Stimulated activated CD8-positive, alpha-beta memory T cell treated with anti-CD3 and anti-CD28 coated beads, Interleukin-4, amount 100 ng/mL, for 24 hours (primary cell): ENCODE results near the gene ZBTB24.

ENCODE experiments used
- DNase-seq: peaks from one replicate; pipeline ENCODE4 v3.0.0-alpha.2; 2020; ENCODE audit warnings: low read depth

Gene ZBTB24

DNA sequence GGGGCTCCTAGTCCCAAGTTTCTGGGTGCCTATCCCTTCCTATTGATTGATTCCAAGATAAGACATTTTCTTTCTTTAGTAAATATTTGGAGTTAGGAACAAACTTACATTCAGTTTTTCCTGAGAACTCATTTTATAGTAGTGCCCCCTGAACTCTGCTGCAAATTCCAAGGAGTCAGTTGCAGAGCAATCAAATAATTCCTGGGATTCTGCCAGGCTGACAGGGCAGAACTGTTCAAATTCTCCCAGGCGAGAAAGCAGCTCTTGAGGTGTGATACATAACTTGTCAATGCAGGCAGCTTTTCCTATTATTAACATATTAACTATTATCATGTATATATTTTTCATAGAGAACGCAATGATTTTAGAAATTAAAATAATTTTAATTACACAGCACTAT lies 15.9 kb upstream of the ZBTB24 start:
- DNase-seq, result no peak

DNA sequence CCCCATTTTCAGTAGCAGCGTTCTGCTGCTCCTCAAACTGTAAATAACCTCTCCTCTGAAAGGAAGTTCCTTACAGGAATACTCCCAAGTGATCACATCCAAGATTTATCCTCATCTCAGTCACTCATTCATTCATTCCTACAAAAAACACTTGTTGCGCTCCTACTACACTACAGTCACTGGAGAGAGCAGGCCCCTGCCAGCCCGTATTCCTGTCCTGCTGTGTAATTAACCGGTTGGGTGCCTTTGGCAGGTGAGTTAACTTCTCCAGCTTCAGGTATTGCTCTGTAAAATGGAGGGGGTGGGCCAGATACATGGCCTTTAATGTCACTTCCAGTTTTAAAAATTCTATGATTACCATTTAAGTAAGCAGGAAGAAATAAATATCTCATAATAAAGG lies 15.0 kb upstream of the ZBTB24 start:
- DNase-seq, result no peak

DNA sequence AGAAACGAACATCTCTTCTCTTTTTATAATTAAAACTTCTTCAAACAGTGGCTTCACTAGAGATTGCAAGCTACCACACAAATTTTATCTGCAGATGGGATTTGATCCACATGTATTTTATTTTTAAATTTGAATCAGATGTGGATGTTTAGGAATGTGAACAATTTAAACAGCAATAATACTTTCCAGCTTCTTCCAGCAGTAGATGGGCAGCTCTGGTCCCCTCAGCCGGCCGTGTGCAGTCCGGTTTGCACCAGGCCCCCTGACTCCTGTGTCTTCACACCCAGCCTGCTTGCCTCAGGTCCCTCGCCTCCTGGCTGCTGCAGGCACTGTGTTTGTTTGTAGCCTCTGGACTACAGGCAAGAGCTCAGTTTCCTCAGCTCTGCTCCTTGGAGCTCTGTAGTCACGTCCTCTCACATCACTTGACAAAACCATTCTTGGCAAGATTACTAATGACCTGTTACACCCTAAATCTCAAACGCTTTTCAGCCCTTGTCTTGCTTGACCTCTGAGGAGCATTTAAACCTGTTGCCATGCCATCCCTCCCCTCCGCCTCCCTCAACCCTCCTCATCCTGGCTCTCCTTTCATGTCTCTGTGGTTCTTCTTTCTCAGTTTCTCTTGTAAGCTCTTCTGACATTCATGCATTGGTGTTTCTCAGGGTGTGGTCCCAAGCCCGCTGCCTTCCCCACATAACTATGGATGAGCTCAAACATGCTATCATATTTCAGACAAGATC lies 13.2 kb upstream of the ZBTB24 start:
- DNase-seq, result no peak

DNA sequence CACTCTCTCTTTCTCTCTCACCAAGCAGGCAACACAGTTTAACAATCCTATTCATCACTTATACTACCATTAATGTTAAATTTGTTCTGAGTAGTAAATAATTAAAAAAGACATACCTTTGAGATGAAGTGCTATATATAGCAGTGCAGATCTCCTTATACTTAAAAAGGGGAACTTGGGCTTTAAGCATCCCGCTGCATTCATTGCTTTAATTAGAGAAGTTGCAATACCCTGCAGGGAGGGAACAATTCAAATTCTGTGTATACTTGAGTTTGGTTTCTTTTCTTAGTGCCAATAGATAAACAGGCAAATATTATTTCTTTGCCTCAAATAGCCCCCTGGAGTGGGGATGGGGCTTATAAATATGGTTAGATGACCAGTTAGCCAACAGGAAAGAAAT lies 10.8 kb upstream of the ZBTB24 start:
- DNase-seq, result no peak

DNA sequence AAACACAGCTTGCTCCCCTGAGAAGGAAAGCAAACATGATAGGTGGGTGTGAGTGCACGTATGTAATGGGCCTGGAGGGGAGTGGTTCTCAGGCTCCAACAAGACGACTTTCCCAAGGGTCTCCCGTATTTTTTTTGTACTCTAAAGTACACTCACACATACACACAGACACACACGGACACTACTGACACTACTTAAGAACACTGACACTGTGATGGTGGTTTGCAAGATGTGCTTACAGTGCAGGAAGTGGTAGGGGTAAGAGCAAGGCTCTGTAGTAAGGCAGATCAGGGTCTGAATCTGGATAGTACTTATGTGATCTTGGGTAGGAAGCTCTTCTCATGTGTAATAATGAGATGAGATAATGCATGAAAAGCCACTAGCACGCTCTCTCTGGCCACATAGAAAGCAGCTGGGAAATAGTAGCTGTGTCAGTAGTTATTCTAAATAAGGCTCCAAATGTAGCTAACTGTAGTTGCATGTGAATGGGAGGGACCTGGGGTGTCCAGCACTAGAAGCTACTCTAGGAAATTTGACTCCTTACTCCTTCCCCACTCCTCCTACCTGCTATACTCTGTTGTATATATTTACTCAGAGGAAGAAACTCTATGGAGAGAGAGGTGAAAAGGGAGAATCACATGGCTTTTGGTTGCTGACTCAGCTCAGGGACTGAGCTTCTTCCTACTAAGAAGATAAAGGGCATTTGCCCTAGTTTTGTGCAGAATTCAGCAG lies 8.4 kb upstream of the ZBTB24 start:
- DNase-seq, result no peak

DNA sequence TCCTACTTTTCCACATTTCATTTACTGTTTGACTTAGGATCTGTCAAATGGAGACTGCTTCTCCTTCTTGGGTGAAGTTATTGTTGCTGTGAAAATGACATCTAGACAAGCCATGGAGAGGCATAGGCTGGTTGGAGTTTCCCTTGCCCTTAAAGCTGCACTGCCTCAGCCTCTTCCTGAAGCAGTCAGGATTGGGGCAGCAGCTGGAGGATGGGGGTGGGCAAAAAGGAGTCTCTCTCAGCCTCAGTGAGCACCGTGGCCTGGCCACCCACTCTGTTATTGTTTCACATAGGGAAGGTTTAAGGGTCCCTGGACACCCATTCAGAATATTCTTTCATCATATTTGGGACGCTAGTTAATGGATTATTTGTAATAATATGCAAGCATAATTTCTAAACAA lies 7.7 kb upstream of the ZBTB24 start:
- no peak for DNase-seq

DNA sequence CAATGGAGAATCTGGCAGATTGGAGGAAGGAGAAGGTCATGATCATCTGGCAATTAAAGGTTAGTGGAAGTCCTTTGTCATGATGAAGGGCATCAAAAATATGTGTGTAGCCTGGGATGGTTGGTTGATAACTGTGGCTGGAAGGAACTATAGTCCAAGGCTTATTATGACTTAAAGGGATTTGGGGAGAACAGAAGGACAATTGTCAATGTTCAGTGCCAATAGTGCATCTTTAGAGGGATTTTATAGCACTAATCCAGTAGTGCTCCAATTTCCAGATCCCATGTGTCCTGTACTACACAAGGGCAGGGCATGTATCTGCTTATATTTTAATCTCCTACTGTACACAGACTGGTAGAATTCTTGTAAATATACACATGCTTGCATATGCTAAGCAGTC lies 5.0 kb upstream of the ZBTB24 start:
- DNase-seq, result no peak

DNA sequence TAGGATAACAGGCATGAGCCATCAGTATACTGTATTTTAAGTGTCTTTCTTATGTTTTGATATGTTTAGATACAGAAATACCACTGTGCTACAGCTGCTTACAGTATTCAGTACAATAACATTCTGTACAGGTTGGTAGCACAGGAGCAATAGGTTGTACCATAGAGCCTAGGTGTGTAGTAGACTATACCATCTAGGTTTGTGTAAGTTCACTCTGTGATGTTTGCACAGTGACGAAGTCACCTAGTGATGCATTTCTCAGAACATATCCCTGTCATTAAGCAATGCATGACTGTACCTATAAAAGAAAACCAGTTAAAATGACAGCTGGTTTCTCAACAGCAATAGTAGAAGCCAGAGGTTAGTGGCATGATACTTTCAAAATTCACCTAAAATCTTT lies 3.0 kb upstream of the ZBTB24 start:
- no peak for DNase-seq

DNA sequence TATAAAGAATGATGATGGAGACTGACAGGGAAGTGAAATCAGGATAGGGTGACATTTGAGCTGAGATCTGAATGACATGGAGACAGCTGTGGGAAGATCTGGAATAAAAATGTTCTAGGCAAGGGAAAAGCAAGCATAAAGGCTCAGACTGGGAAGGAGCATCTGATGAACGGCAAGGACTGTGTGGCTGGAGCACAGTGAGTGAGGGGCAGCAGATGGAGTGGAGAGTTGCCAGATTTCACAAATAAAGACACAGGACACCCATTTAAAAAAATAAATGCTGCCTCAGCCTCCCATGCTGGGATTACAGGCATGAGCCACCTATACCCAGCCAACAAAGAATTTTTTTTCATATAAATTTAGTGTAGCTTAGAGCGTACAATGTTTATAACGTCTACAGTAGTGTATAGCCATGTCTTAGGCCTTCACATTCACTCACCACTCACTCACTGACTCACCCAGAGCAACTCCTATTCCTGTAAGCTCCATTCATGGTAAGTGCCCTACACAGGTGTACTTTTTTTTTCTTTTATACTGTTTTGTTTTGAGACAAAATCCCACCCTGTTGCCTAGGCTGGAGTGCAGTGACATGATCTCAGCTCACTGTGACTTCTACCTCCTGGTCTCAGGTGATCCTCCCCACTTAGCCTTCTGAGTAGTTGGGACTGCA lies 2.4 kb upstream of the ZBTB24 start:
- DNase-seq, result no peak

DNA sequence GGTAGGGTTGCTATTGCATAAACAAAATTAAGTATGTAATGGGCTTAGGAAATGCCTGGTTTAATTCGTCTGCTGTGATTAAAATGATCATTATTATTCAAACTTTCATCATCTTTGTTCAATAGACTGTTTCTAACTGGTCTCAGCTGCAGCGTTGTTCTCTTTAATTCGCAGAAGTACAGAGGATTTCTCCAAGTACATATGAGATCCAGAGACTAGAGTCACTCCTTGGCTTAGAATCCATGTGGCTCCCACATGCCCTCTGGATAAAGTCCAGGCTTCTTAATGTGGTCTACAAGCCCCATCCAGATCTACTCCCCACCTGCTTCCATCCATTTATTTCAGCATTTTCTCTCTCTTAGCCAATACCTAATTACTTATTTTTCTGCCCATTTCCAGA lies 1.1 kb upstream of the ZBTB24 start:
- no peak for DNase-seq

DNA sequence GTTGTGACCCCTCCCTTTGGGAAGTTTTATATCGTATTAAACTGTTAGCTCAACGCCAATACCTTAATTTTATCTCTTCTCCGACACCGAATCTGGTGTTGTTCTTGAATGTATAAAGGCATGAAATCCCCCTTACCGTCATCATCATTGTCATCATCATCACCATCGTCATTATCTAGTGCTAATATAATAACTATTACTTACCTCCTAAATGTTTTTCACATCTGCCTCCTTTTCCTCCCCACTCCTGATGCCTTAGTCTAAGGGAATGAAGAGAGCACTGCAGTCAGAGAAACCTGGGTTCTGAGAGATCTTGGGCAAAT lies 677 bp upstream of the ZBTB24 start:
- DNase-seq, result no peak

DNA sequence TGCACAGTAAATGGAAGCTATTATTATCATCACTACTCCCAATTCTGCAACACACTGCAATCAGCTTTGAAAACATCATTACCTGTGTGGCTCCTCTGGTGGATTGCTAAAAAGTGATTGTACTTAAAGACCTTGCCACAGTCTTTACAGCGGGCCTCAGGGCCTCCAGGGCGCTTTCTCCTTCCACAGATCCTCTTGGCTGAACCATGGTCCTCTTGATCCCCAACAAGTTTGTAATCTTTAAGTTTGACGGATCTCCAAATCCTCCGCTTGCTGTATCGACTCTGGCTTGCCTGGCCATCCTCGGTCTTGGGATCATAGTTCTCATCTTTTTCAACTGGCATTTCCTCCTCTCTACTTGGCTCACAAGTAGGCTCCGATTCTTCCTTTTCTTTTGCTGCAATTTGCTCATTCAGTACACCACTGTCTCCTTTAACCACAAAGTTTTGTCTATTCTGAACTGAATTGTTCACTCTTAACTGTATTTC lies 2.0 kb downstream of the ZBTB24 start:
- DNase-seq, result no peak

DNA sequence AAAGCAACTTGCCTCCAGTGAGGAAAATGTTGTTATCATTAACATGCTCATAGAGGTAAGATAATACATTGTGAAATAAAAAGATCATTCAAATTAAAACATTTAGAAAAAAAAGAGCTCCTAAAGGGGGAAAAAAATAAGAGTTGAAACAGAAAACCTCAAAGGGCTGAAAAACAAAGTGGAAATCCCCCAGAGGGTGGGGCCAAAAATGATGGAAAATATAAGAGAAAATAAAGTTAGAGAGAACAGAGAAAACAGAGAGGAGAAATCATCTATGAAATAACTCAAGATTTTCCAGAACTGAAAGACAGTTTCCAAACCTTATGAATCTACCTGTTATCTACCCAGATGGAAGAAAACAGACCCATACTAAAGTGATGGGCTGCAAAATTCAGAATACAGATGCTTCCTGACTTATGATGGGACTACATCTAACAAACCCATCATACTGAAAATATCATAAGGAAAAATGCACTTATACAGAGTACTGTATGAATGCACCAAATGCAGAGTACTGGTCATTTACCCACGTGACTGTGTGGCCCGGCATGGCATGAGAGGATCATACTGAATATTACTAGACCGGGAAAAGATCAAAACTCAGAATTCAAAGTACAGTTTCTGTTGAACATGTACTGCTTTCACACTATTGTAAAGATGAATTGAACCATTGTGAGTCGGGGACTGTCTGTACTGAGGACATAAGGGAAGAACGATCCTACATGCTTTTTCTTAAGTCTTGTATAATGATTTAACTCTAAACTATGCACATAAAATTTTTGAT lies 4.0 kb downstream of the ZBTB24 start:
- DNase-seq, result no peak

DNA sequence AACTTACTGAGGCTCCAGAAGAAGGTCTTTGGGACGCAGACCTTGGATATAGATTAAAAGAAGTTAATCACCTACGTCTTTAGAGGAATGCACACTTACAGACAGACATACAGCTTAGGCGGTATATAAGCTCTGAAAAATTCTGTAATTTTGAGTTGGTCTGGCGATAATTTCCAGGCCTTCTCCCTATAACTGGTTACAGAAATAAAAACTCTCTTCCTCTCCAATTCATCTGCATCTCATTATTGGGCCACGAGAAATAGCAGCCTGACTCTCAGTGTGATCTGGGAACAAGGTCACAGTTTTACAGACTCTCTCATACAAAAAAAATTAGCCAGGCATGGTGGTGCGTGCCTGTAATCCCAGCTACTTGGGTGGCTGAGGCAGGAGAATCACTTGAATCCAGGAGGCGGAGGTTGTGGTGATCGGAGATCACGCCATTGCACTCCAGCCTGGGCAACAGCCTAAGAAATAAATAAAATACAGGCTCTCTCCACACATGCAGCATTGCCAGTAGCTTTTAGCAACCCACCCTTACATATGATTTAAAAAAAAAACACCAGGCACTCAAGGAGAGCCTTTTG lies 4.7 kb downstream of the ZBTB24 start:
- DNase-seq, result no peak

DNA sequence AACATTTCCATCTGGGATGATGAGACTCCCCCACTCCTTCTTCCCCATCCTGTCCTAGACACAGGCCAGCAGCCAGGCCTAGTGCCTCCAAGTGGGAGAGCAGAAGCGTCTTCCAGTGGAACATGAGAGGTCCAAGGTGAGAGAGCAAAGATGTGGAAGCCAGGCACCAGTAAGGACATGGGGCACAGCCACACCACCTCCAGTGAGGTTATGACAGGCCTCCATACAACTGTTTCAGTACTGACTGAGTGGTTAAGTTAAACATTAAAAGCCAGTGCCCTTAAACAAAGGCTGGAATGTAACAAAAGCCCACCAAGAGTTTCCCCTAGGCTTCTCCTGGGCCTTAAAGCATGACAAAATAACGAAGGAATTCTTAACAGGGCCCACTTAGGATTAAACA lies 5.3 kb downstream of the ZBTB24 start:
- DNase-seq, result no peak

DNA sequence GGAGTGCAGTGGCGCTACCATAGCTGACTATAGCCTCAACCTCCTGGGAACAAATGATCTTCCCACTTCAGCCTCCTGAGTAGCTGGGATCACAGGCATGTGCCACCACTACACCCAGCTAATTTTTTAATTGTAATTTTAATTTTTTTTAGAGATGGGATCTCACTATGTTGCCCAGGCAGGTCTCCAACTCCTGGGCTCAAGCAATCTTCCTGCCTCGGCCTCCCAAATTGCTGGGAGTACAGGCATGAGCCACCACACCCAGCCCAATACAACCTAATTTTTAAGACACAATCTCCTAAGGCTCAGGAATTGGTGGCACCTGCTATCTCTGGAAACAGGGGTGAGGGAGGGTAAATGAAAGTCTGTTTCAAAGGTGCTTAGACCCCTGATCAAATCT lies 5.8 kb downstream of the ZBTB24 start:
- DNase-seq, result no peak

DNA sequence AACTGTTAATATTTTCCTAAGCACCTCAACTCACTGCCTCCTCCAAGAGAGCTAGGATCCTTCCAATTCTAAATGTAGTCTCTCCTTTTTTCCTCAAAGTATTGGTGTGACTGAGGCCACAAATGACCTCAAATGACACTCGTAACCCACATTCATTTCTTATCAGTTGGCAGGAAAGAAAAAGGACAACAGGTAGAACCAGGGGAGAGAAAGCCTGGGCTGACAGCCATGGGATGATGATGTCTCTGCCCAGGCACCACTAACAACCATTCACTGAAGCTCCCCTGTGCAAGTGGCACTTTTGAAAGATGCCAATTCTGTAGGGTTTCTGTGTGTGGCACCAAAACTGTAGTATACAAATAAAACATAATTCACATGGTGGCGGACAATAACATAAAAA lies 7.4 kb downstream of the ZBTB24 start:
- DNase-seq, result no peak

DNA sequence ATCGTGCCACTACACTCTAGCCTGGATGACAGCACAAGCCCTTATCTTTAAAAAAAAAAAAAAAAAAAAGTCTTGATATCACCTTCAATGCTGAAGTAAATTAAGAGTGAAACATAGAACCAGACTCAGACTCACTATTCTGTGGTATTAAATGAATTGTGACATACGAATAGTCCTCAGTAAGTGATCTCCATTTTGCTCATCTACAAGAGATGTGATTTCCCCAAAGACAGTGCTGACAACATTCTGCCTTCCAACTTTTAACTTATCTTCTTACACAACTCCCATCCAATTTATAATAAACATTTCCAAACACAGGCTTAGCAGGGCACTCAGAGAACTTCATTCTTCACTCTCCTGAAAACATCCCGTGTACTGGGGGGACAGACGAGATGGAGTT lies 8.0 kb downstream of the ZBTB24 start:
- DNase-seq, result no peak

DNA sequence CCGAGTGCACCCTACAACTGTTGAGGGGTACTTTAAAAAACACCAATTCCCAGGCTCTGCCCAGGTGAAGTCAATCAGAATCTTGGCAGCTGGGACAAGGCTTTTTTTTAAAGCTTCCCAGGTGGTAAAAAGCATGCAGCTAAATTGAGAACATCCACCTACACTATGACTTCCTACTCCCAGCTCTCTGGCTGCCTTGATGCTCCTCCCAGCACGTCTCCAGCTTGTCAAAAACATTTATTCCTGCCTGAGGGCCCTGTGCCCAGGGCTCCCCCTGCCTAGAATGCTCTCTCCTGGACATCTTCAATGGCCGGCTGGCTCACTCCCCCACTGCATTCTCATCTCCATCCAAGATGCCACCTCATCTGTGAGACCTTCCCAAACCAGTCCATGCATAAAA lies 9.9 kb downstream of the ZBTB24 start:
- no peak for DNase-seq

DNA sequence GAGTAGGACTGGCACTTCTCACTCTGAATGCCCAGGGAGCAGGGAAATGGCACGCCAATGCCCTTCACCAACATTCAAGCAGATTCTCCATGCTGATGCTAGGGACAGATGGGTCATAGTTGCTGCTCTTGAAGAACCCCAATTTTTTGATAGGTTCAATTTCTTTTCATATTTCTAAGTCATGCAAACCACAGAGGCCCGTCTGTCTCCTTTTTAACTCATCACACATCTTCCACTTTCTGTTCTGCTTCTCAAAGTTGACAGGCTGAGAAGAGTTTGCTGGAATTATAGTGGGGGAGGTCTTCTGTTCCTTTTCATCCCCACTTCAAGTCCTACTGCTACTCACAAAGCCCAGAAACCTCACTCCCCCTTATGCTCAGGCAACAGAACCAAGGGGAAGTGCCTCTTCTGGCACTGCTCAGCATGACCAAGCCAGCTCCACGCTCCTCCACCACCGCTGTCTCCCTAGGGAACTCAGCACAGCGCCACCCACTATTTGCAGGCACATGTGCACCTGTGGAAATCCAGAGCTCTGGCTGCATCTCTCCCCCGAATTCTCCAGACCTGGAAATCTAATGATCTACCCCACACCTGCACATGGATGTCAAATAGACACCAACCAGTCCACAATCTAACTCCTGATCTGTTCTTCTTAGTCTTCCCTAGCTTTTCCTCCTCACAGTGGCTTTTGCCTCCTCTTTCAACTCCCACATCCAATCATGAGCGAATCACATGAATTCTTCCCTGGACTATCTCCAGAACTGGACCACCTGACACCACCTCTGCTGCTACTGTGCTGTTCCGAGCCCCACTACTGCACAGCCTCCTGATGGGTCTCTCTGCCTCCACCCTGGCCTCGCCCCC lies 10.7 kb downstream of the ZBTB24 start:
- DNase-seq, result no peak

DNA sequence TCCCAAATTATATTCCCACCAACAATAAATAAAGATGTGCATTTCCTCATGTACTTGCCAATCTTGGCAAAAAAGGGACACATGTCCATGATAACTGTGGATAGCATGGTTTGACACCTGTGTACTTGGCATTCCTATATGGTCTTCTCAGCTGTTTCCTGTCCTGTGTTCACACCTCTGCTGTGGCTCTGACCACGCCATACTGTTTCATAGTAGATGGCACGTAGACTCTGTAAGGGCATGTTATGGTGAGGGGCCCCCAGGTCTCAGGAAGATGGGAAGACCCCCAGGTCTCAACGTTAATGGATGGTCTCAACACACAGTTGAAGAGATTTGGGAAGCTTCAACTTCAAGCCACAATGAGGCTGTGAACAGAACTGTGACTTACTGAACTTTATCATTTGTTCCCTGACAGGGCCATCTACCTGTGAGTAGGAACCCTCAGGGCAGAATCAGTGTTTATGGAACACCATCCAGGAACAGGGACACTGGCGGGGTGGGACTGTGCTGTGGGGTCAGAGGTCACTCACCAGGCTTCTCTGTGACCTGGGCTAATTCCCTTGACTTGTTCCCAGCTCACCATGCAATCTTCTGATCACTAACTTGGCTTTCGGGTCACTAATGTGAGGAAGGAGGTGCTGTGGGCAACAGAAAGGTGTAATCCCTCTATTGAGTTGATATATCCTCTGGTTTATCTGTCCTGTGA lies 11.8 kb downstream of the ZBTB24 start:
- DNase-seq, result no peak
